B cell (primary cell): Measurements from ENCODE around the gene SMIM7. TPM values are rescaled to one million over a fixed set of nuclear protein-coding genes. Genes with fewer than 3 reads are reported as not detected.
A peak's percentile ranks its signal among the peaks of the same experiment; 100 is the strongest.

Source experiments
- ATAC-seq: fragments of 200-7000 bp; cut with Tn5 transposase; one replicate; pipeline ENCODE4 v1.10.0; 2021; ENCODE audit warnings: low read depth, mild to moderate bottlenecking, moderate number of reproducible peaks, moderate library complexity
- CTCF ChIA-PET: fragments of 350-600 bp; sonication (Branson Sonifier 250); formaldehyde crosslinking; loops from one replicate; lab custom pipeline; 2021; ENCODE audit warnings: antibody characterized with exemption, inconsistent platforms; lab: Charles Lee
- POLR2A ChIA-PET: fragments of 350-600 bp; sonication (Branson Sonifier 250); formaldehyde crosslinking; loops from one replicate; lab custom pipeline; 2021; ENCODE audit warnings: antibody characterized with exemption; lab: Charles Lee
- DNase-seq: peaks from one replicate; pipeline ENCODE4 v3.0.0; 2013
- H2AFZ ChIP-seq: 2 replicates; pipeline ENCODE4 v1.6.1; 2012; ENCODE audit warnings: mild to moderate bottlenecking, low read depth, low read length; ENCODE audit not compliant: insufficient read depth, poor library complexity, severe bottlenecking
- H3K27ac ChIP-seq, 2 donors: 1 replicate in 1 of 2; 2 replicates in 1 of 2; pipeline ENCODE4 v1.5.1; 2012 to 2013; ENCODE audit warnings: low read length in 2 of 2, mild to moderate bottlenecking in 2 of 2, moderate library complexity in 1 of 2
- H3K27me3 ChIP-seq, 4 experiments: fragments of 200-600 bp in 1 of 4; sonication (generic) in 1 of 4; replicated peaks in 1 of 4; 1 replicate in 2 of 4; 2 replicates in 2 of 4; pipeline versions ENCODE4 v1.6.1 to v1.7.0; 2013 to 2016; ENCODE audit warnings: low read length in 3 of 4, mild to moderate bottlenecking in 2 of 4, mixed read lengths in 1 of 4, moderate library complexity in 1 of 4; ENCODE audit not compliant: insufficient read depth in 4 of 4, control insufficient read depth in 3 of 4; ENCODE audit errors: control extremely low read depth in 1 of 4
- H3K36me3 ChIP-seq, 2 experiments: replicated peaks in 1 of 2; 1 replicate in 1 of 2; 2 replicates in 1 of 2; pipeline versions ENCODE4 v1.6.1 to v1.7.1; 2013; ENCODE audit warnings: low read length in 1 of 2; ENCODE audit not compliant: insufficient read depth in 2 of 2, control insufficient read depth in 1 of 2; ENCODE audit errors: control extremely low read depth in 1 of 2, extremely low read depth in 1 of 2
- H3K4me1 ChIP-seq, 2 donors: fragments of 200-600 bp in 1 of 2; sonication (generic) in 1 of 2; 1 replicate in 1 of 2; 2 replicates in 1 of 2; pipeline versions ENCODE4 v1.5.1 to v1.6.1; 2013 to 2017; ENCODE audit warnings: low read length in 2 of 2; ENCODE audit not compliant: control insufficient read depth in 2 of 2, insufficient read depth in 2 of 2
- H3K4me2 ChIP-seq: replicated peaks from 2 replicates; pipeline ENCODE3; 2012; ENCODE audit warnings: mild to moderate bottlenecking, low read depth, low read length; ENCODE audit not compliant: poor library complexity, severe bottlenecking
- H3K4me3 ChIP-seq, 5 experiments: fragments of 200-600 bp in 1 of 5; sonication (generic) in 1 of 5; 1 replicate in 3 of 5; 2 replicates in 2 of 5; pipeline versions ENCODE4 v1.5.1 to v1.7.0; 2011 to 2016; ENCODE audit warnings: low read length in 4 of 5, mild to moderate bottlenecking in 4 of 5, low read depth in 2 of 5, control low read depth in 1 of 5, moderate library complexity in 1 of 5; ENCODE audit not compliant: insufficient read depth in 1 of 5; ENCODE audit errors: control extremely low read depth in 1 of 5, extremely low read depth in 1 of 5
- H3K79me2 ChIP-seq: fragments of 200-600 bp; sonication (generic); one replicate; pipeline ENCODE4 v1.6.0; 2016; ENCODE audit warnings: low read length; ENCODE audit not compliant: control insufficient read depth, insufficient read depth
- H3K9ac ChIP-seq: fragments of 200-600 bp; sonication (generic); 2 replicates; pipeline ENCODE4 v1.6.1; 2017; ENCODE audit warnings: mild to moderate bottlenecking, low read length, moderate library complexity
- H3K9me3 ChIP-seq, 3 donors: one replicate each; pipeline versions ENCODE4 v1.6.1 to v1.7.1; 2013; ENCODE audit warnings: low read length in 2 of 3; ENCODE audit not compliant: control insufficient read depth in 2 of 3, insufficient read depth in 1 of 3; ENCODE audit errors: control extremely low read depth in 1 of 3
- H4K20me1 ChIP-seq: 2 replicates; pipeline ENCODE4 v1.6.0; 2012; ENCODE audit warnings: mild to moderate bottlenecking, low read length; ENCODE audit not compliant: insufficient read depth, control insufficient read depth, poor library complexity, severe bottlenecking
- H3K27ac Mint-ChIP-seq: one replicate; pipeline ENCODE4 v1.8.0; 2021; ENCODE audit warnings: mixed read lengths
- H3K27me3 Mint-ChIP-seq: one replicate; pipeline ENCODE4 v1.8.0; 2021; ENCODE audit warnings: mixed read lengths
- H3K4me1 Mint-ChIP-seq: one replicate; pipeline ENCODE4 v1.8.0; 2021; ENCODE audit warnings: mixed read lengths
- H3K4me3 Mint-ChIP-seq: one replicate; pipeline ENCODE4 v1.8.0; 2021; ENCODE audit warnings: mixed read lengths
- H3K9me3 Mint-ChIP-seq: one replicate; pipeline ENCODE4 v1.8.0; 2022; ENCODE audit warnings: mixed read lengths; ENCODE audit not compliant: insufficient read depth
- CTCF ChIP-seq: fragments of 200-600 bp; IDR thresholded peaks from one replicate; pipeline ENCODE4 v1.8.0; 2022; ENCODE audit warnings: antibody characterized with exemption, mild to moderate bottlenecking
- EZH2 ChIP-seq: IDR thresholded peaks from 2 replicates; pipeline ENCODE4 v1.6.1; 2012; ENCODE audit warnings: borderline replicate concordance, low read depth, mild to moderate bottlenecking, moderate library complexity, low read length; ENCODE audit not compliant: insufficient read depth, poor library complexity, severe bottlenecking
- WGBS: methylation state at CpG from one replicate; pipeline ENCODE4 v1.1.5; 2013; ENCODE audit warnings: missing lambda C conversion rate; ENCODE audit not compliant: insufficient coverage; 5-methylcytosine and 5-hydroxymethylcytosine counted together
- intact Hi-C: fragments of 100-400 bp; cut with micrococcal nuclease; formaldehyde crosslinking; loops from one replicate; pipeline ENCODE4 v1.10.0; 2022
- polyA plus RNA-seq: library from polyadenylated mRNA; depleted of rRNA; stranded (reverse); fragments of >200 nt; gene quantifications from 2 replicates; pipeline ENCODE4 v1.2.3, GENCODE V29; 2012
- total RNA-seq, 2 donors: library from RNA; stranded (reverse); fragments of 120-200 nt in 1 of 2; gene quantifications; 1 replicate in 1 of 2; 2 replicates in 1 of 2; pipeline versions ENCODE4 v1.2.3 to v1.2.4, GENCODE V29; 2013 to 2022

The SMIM7 gene
- total and polyA plus RNA-seq, 2 donors (not counting 1 experiment from before 2014, with no cell fraction given) = 54.7 to 133 TPM

GRCh38 chr19:16625163-16625958 lies 34.6 kb downstream of the SMIM7 start:
- Mint-ChIP-seq H3K27me3 (no peaks in the 10 kb centered on the region), H3K4me1 (peaks cover 67% of the 10 kb centered on the region), H3K4me3 (peak overlapping the region; percentile 46), H3K9me3 (no peaks in the 10 kb centered on the region), H3K27ac (peak overlapping the region; percentile 78)
- no peak for TF ChIP-seq EZH2
- no peak for TF ChIP-seq CTCF
- H3K27me3 ChIP-seq = no peaks in the 10 kb centered on the region
- H3K27ac ChIP-seq = peak overlapping the region in 1 of 2 donors; percentile 42
- H3K9ac ChIP-seq = no peak overlapping the region
- H3K79me2 ChIP-seq = peaks cover 84% of the 10 kb centered on the region
- POLR2A ChIA-PET = interaction anchor here (0.7 to 1.3 kb wide), 3 partner anchors 24 to 53 kb away, joined by 3 to 6 read pairs (median 4); partner anchors contain the start of gene SLC35E1
- H4K20me1 ChIP-seq = peaks cover 72% of the 10 kb centered on the region
- DNase-seq (no peak), ATAC-seq (no peak)
- no peak overlapping the region for H2AFZ ChIP-seq
- no peaks in the 10 kb centered on the region for H3K9me3 ChIP-seq
- H3K4me2 ChIP-seq = no peak overlapping the region
- no peak overlapping the region for H3K4me3 ChIP-seq
- H3K4me1 ChIP-seq = peaks cover 23 to 31% of the 10 kb centered on the region in 2 donors
- H3K36me3 ChIP-seq = peaks cover 0 to 35% of the 10 kb centered on the region in 2 experiments
- intact Hi-C loops = no loop called here
- WGBS = 93% methylated on average over 9 of the region's 16 CpGs
- CTCF ChIA-PET = interaction anchor here (0.9 to 2.7 kb wide), 6 partner anchors 13 to 562 kb away, joined by 3 to 12 read pairs (median 4); no protein-coding TSS in a partner anchor

GRCh38 chr19:16624236-16624635 lies 35.7 kb downstream of the SMIM7 start:
- H3K27me3 ChIP-seq = no peaks in the 10 kb centered on the region
- TF ChIP-seq EZH2 (no peak), CTCF (no peak)
- CTCF ChIA-PET = interaction anchor here (0.7 to 2.7 kb wide), 5 partner anchors 12 to 561 kb away, joined by 3 to 12 read pairs (median 3); no protein-coding TSS in a partner anchor
- DNase-seq (no peak), ATAC-seq (no peak)
- H3K79me2 ChIP-seq = peaks cover 93% of the 10 kb centered on the region
- no peak overlapping the region for H2AFZ ChIP-seq
- H3K9ac ChIP-seq = no peak overlapping the region
- Mint-ChIP-seq H3K9me3 (no peaks in the 10 kb centered on the region), H3K27me3 (no peaks in the 10 kb centered on the region), H3K4me3 (no peak overlapping the region), H3K27ac (no peak overlapping the region), H3K4me1 (peaks cover 73% of the 10 kb centered on the region)
- POLR2A ChIA-PET = interaction anchor here (0.6 kb wide), 1 partner anchor 15 kb away, joined by 6 read pairs; no protein-coding TSS in a partner anchor
- no peak overlapping the region for H3K27ac ChIP-seq
- intact Hi-C loops = no loop called here
- peaks cover 83% of the 10 kb centered on the region for H4K20me1 ChIP-seq
- no peak overlapping the region for H3K4me3 ChIP-seq
- H3K36me3 ChIP-seq = peaks cover 0 to 36% of the 10 kb centered on the region in 2 experiments
- 94% methylated on average over 7 of the region's 10 CpGs for WGBS
- H3K4me2 ChIP-seq = no peak overlapping the region
- H3K9me3 ChIP-seq = no peaks in the 10 kb centered on the region
- H3K4me1 ChIP-seq = peaks cover 20 to 36% of the 10 kb centered on the region in 2 donors
